Activated T-helper 1 cell treated with anti-CD3 and anti-CD28 coated beads, Interleukin-2, amount 50 U/mL, for 16 hours (primary cell): ENCODE data around the gene OTX1.

Source experiments
- DNase-seq, 2 donors: peaks; one replicate each; pipeline ENCODE4 v3.0.0-alpha.2; 2020; ENCODE audit warnings: low read depth in 1 of 2, low spot score in 1 of 2

The OTX1 gene

GRCh38 chr2:63046961-63047320 lies 3.7 kb upstream of the OTX1 start:
- DNase-seq = no peak

- DNase-seq = no peak
Measured at GRCh38 chr2:63047321-63048279, 3.0 kb upstream of the OTX1 start.

GRCh38 chr2:63048367-63049171 lies 2.1 kb upstream of the OTX1 start:
- DNase-seq = no peak

- DNase-seq = no peak
Measured at GRCh38 chr2:63049211-63049969, 1.2 kb upstream of the OTX1 start.

- no peak for DNase-seq
Measured at GRCh38 chr2:63049970-63050333, 678 bp upstream of the OTX1 start.

GRCh38 chr2:63051042-63051794 lies 588 bp downstream of the OTX1 start:
- DNase-seq = no peak

GRCh38 chr2:63051795-63052333 lies 1.2 kb downstream of the OTX1 start:
- no peak for DNase-seq

- no peak for DNase-seq
Measured at GRCh38 chr2:63052411-63053080, 1.9 kb downstream of the OTX1 start.

- no peak for DNase-seq
Measured at GRCh38 chr2:63053081-63053888, 2.7 kb downstream of the OTX1 start.

- DNase-seq = no peak
Measured at GRCh38 chr2:63053889-63054602, 3.4 kb downstream of the OTX1 start.

GRCh38 chr2:63054841-63055225 lies 4.2 kb downstream of the OTX1 start:
- no peak for DNase-seq

GRCh38 chr2:63055226-63056106 lies 4.8 kb downstream of the OTX1 start:
- no peak for DNase-seq

- DNase-seq = no peak
Measured at GRCh38 chr2:63056107-63057050, 5.7 kb downstream of the OTX1 start.

GRCh38 chr2:63057249-63058143 lies 6.9 kb downstream of the OTX1 start:
- no peak for DNase-seq

- no peak for DNase-seq
Measured at GRCh38 chr2:63058144-63058920, 7.7 kb downstream of the OTX1 start.
